Kidney epithelial cell (primary cell): ENCODE data around the gene OTUD3. TPM values are rescaled to one million over a fixed set of nuclear protein-coding genes. Genes with fewer than 3 reads are reported as not detected.

Source experiments
- DNase-seq: peaks from one replicate; pipeline ENCODE4 v3.0.0-alpha.2; 2010; ENCODE audit warnings: low read depth
- H3K27me3 ChIP-seq: 2 replicates; pipeline ENCODE4 v1.6.0; 2011; ENCODE audit warnings: low read length; ENCODE audit not compliant: control insufficient read depth, insufficient read depth
- H3K36me3 ChIP-seq: 2 replicates; pipeline ENCODE4 v1.5.1; 2011; ENCODE audit warnings: low read length; ENCODE audit not compliant: control insufficient read depth, insufficient read depth
- H3K4me3 ChIP-seq: 2 replicates; pipeline ENCODE4 v1.5.1; 2011; ENCODE audit warnings: low read depth, mild to moderate bottlenecking, control low read depth, low read length
- CTCF ChIP-seq: IDR thresholded peaks from 2 replicates; pipeline ENCODE4 v1.5.1; 2011; ENCODE audit warnings: mild to moderate bottlenecking, moderate library complexity, low read length, control low read depth, inconsistent platforms; ENCODE audit not compliant: insufficient read depth, poor library complexity, severe bottlenecking
- total RNA-seq: library from RNA; depleted of rRNA; stranded (reverse); fragments of >200 nt; gene quantifications from 2 replicates; pipeline ENCODE4 v1.2.3, GENCODE V29; 2015

The OTUD3 gene
- total RNA-seq, 1 donor from 2014 or later: 8.0 TPM

GRCh38 chr1:19934336-19934735 lies 52.1 kb downstream of the OTUD3 start:
- Histone ChIP-seq H3K27me3 (no peaks in the 10 kb centered on the region), H3K4me3 (no peak overlapping the region), H3K36me3 (no peaks in the 10 kb centered on the region)
- no peak for TF ChIP-seq CTCF
- DNase-seq: no peak

- no peak for DNase-seq
- no peak for TF ChIP-seq CTCF
- H3K27me3 ChIP-seq: no peaks in the 10 kb centered on the region
- no peaks in the 10 kb centered on the region for H3K36me3 ChIP-seq
- H3K4me3 ChIP-seq: no peak overlapping the region
Measured at GRCh38 chr1:19936061-19936750, 54.0 kb downstream of the OTUD3 start.

- DNase-seq: no peak
- TF ChIP-seq CTCF: no peak
- H3K4me3 ChIP-seq: no peak overlapping the region
- no peaks in the 10 kb centered on the region for H3K27me3 ChIP-seq
- H3K36me3 ChIP-seq: no peaks in the 10 kb centered on the region
Measured at GRCh38 chr1:19938472-19938871, 56.3 kb downstream of the OTUD3 start.

- Histone ChIP-seq H3K4me3 (no peak overlapping the region), H3K36me3 (no peaks in the 10 kb centered on the region), H3K27me3 (peaks cover 2% of the 10 kb centered on the region)
- no peak for TF ChIP-seq CTCF
- DNase-seq: no peak
Measured at GRCh38 chr1:19940486-19941205, 58.5 kb downstream of the OTUD3 start.

- peaks cover 3% of the 10 kb centered on the region for H3K27me3 ChIP-seq
- H3K36me3 ChIP-seq: no peaks in the 10 kb centered on the region
- DNase-seq: no peak
- TF ChIP-seq CTCF: no peak
- no peak overlapping the region for H3K4me3 ChIP-seq
Measured at GRCh38 chr1:19941206-19941568, 59.0 kb downstream of the OTUD3 start.

- Histone ChIP-seq H3K36me3 (no peaks in the 10 kb centered on the region), H3K4me3 (no peak overlapping the region), H3K27me3 (peaks cover 3% of the 10 kb centered on the region)
- no peak for DNase-seq
- no peak for TF ChIP-seq CTCF
Measured at GRCh38 chr1:19942088-19942487, 59.9 kb downstream of the OTUD3 start.
